Endothelial cell of umbilical vein (primary cell): ENCODE results near the gene NRXN3.

Source experiments
- CTCF ChIP-seq, 2 donors: IDR thresholded peaks; 1 replicate in 1 of 2; 2 replicates in 1 of 2; pipeline ENCODE4 v1.5.1; 2011; ENCODE audit warnings: low read length in 2 of 2, mild to moderate bottlenecking in 2 of 2, moderate library complexity in 2 of 2, control low read depth in 1 of 2, inconsistent platforms in 1 of 2, low read depth in 1 of 2; ENCODE audit not compliant: insufficient read depth in 1 of 2; ENCODE audit errors: extremely low read depth in 1 of 2
- EZH2 ChIP-seq: IDR thresholded peaks from 2 replicates; pipeline ENCODE4 v1.6.1; 2012; ENCODE audit warnings: borderline replicate concordance, low read depth, mild to moderate bottlenecking, moderate library complexity, low read length, inconsistent platforms; ENCODE audit not compliant: severe bottlenecking
- FOS ChIP-seq: IDR thresholded peaks from 2 replicates; pipeline ENCODE4 v1.6.1; 2011; ENCODE audit warnings: mild to moderate bottlenecking, low read length, moderate library complexity, borderline replicate concordance; ENCODE audit not compliant: insufficient read depth
- JUN ChIP-seq: IDR thresholded peaks from 2 replicates; pipeline ENCODE4 v1.6.1; 2011; ENCODE audit warnings: borderline replicate concordance, low read depth; ENCODE audit not compliant: insufficient read length, insufficient read depth
- MAX ChIP-seq: IDR thresholded peaks from 2 replicates; pipeline ENCODE4 v1.6.1; 2011; ENCODE audit not compliant: insufficient read depth, insufficient read length
- POLR2A ChIP-seq: IDR thresholded peaks from 2 replicates; pipeline ENCODE4 v1.6.1; 2012; ENCODE audit warnings: low read depth, mild to moderate bottlenecking, control low read depth, low read length
- POLR2AphosphoS5 ChIP-seq: IDR thresholded peaks from 2 replicates; pipeline ENCODE4 v1.6.1; 2012; ENCODE audit warnings: low read depth, mild to moderate bottlenecking, control low read depth, low read length, moderate library complexity; ENCODE audit not compliant: insufficient read depth

GRCh38 chr14:79011920-79012204, 841.7 kb downstream of the NRXN3 start:
- TF ChIP-seq CTCF (IDR thresholded peaks at IDR 0.05; ENCODE audit: extremely low read depth in 1 of 2, insufficient read depth in 1 of 2, low read depth in 1 of 2, low read length in 2 of 2) (no peak), EZH2 (no peak), POLR2A (no peak), POLR2AphosphoS5 (no peak), JUN (no peak), MAX (no peak), FOS (no peak)
